ENCODE results near the gene QRICH2.

Gene QRICH2

GRCh38 chr17:76333673-76334505 is 25.8 kb upstream of the QRICH2 start:
- H3K23ac ChIP-seq (ENCODE audit: low read length) = no peak overlapping the region
- H4K91ac ChIP-seq (ENCODE audit: low read depth, low read length) = no peak overlapping the region
- no peak overlapping the region for H3K27ac ChIP-seq (ENCODE audit: low read depth, low read length)
- no peak overlapping the region for H3K4me3 ChIP-seq (ENCODE audit: low read depth, low read length)
- H3K79me2 ChIP-seq (ENCODE audit: control insufficient read depth, insufficient read depth, low read length, poor library complexity) = no peaks in the 10 kb centered on the region
- no peak overlapping the region for H4K12ac ChIP-seq (ENCODE audit: low read depth, low read length)
- H3K79me1 ChIP-seq (ENCODE audit: low read length) = no peaks in the 10 kb centered on the region
- DNase-seq = no peak
- H2BK120ac ChIP-seq (ENCODE audit: insufficient read depth, low read length, poor library complexity) = no peak overlapping the region
- H3K27me3 ChIP-seq (ENCODE audit: insufficient read depth, low read length) = no peaks in the 10 kb centered on the region
- no peak overlapping the region for H3K4me2 ChIP-seq (ENCODE audit: low read length)
- no peak overlapping the region for H4K8ac ChIP-seq (ENCODE audit: low read depth, low read length)
- H3K36me3 ChIP-seq (ENCODE audit: control insufficient read depth in 1 of 2, insufficient read depth in 2 of 2, low read length in 2 of 2) = peaks cover 10 to 11% of the 10 kb centered on the region in 2 experiments
- peaks cover 2% of the 10 kb centered on the region for H3K9me3 ChIP-seq (ENCODE audit: insufficient read depth, low read depth, low read length)
- H3K9ac ChIP-seq (ENCODE audit: low read length) = no peak overlapping the region
- H2BK12ac ChIP-seq (ENCODE audit: low read length) = no peak overlapping the region
- no CpG with 5 or more reads among the region's 11 CpGs for WGBS (ENCODE audit: extremely low coverage, insufficient coverage, insufficient read length)
- H2BK5ac ChIP-seq (ENCODE audit: low read depth, low read length, poor library complexity) = no peak overlapping the region
- peaks cover 0 to 2% of the 10 kb centered on the region in 2 experiments for H3K4me1 ChIP-seq (ENCODE audit: control insufficient read depth in 1 of 2, insufficient read depth in 2 of 2, low read length in 2 of 2)
- no peak overlapping the region for H3K18ac ChIP-seq (ENCODE audit: low read length)
- H3K14ac ChIP-seq (ENCODE audit: low read length) = no peak overlapping the region
- no peak overlapping the region for H2AK5ac ChIP-seq (ENCODE audit: low read length)
- H2AFZ ChIP-seq (ENCODE audit: insufficient read depth, low read length, poor library complexity) = no peak overlapping the region
- H3K4ac ChIP-seq (ENCODE audit: low read depth, low read length) = no peak overlapping the region

DNA sequence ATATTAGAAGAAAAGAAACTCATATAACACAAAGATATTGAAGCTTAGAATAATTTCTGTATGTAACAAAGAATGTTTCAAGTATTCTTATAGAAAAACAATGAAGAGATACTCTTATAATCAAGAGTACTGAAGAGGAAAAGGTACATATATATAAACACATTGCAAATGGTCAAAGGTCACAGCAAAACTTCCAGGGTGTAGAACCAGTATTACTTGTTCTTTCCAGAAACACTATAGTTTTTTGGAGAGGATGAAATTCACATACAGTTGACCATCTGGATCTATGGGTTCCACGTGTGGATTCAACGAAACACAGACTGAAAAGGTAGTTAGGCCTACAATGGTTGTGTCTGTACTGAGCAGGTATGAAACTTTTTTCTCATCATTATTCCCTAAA is 23.0 kb upstream of the QRICH2 start:
- no peaks in the 10 kb centered on the region for H3K79me2 ChIP-seq (ENCODE audit: control insufficient read depth, insufficient read depth, low read length, poor library complexity)
- DNase-seq = peak in 1 of 2 donors; percentile 81
- no peak overlapping the region for H3K14ac ChIP-seq (ENCODE audit: low read length)
- no peak overlapping the region for H2BK12ac ChIP-seq (ENCODE audit: low read length)
- H2BK120ac ChIP-seq (ENCODE audit: insufficient read depth, low read length, poor library complexity) = no peak overlapping the region
- no peak overlapping the region for H3K27ac ChIP-seq (ENCODE audit: low read depth, low read length)
- H2BK5ac ChIP-seq (ENCODE audit: low read depth, low read length, poor library complexity) = no peak overlapping the region
- no peak overlapping the region for H3K4me3 ChIP-seq (ENCODE audit: low read depth, low read length)
- H3K4me2 ChIP-seq (ENCODE audit: low read length) = no peak overlapping the region
- H2AK5ac ChIP-seq (ENCODE audit: low read length) = no peak overlapping the region
- H4K12ac ChIP-seq (ENCODE audit: low read depth, low read length) = no peak overlapping the region
- H4K8ac ChIP-seq (ENCODE audit: low read depth, low read length) = no peak overlapping the region
- peaks cover 0 to 2% of the 10 kb centered on the region in 2 experiments for H3K4me1 ChIP-seq (ENCODE audit: control insufficient read depth in 1 of 2, insufficient read depth in 2 of 2, low read length in 2 of 2)
- H2AFZ ChIP-seq (ENCODE audit: insufficient read depth, low read length, poor library complexity) = no peak overlapping the region
- H3K27me3 ChIP-seq (ENCODE audit: insufficient read depth, low read length) = no peaks in the 10 kb centered on the region
- H3K23ac ChIP-seq (ENCODE audit: low read length) = no peak overlapping the region
- H3K9ac ChIP-seq (ENCODE audit: low read length) = no peak overlapping the region
- no peaks in the 10 kb centered on the region for H3K9me3 ChIP-seq (ENCODE audit: insufficient read depth, low read depth, low read length)
- H3K79me1 ChIP-seq (ENCODE audit: low read length) = no peaks in the 10 kb centered on the region
- H3K18ac ChIP-seq (ENCODE audit: low read length) = no peak overlapping the region
- WGBS (ENCODE audit: extremely low coverage, insufficient coverage, insufficient read length) = no CpG with 5 or more reads among the region's 2 CpGs
- peaks cover 18 to 19% of the 10 kb centered on the region in 2 experiments for H3K36me3 ChIP-seq (ENCODE audit: control insufficient read depth in 1 of 2, insufficient read depth in 2 of 2, low read length in 2 of 2)
- H3K4ac ChIP-seq (ENCODE audit: low read depth, low read length) = no peak overlapping the region
- no peak overlapping the region for H4K91ac ChIP-seq (ENCODE audit: low read depth, low read length)

DNA sequence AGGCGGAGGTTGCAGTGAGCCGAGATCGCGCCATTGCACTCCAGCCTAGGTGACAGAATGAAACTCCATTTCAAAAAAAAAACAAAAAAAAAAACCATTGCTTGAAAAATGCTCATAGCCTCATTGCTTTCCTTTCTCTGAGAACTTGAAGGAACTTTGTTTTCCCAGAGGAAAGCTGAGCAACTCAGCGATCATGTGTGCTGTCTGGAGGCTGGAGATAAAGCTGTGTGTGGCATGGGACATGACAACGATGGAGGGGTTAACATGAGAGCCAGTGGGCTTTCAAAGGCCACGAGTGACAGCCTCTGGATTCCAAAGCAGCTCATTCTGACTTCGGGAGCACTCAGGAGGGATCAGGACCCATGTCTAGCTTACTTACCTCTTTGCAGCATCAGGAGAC is 21.6 kb upstream of the QRICH2 start:
- H3K79me2 ChIP-seq (ENCODE audit: control insufficient read depth, insufficient read depth, low read length, poor library complexity) = no peaks in the 10 kb centered on the region
- no peaks in the 10 kb centered on the region for H3K4me1 ChIP-seq (ENCODE audit: control insufficient read depth in 1 of 2, insufficient read depth in 2 of 2, low read length in 2 of 2)

DNA sequence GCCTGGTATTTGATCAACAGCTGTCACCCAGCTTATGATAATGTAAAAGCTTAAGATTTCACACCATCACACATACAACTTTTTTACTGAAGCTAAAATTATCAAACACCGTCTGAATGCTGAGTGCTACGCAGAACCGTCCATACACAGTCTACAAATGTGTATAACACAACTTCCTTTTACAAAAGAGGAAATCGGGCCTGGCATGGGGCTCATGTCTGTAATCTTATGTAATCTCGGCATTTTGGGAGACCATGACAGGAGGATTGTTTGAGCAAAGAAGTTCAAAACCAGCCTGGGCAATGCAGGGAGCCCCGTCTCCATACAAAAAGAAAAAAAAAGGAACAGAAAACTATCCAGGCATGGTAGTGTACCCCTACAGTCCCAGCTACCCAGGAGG is 19.6 kb upstream of the QRICH2 start:
- H4K91ac ChIP-seq (ENCODE audit: low read depth, low read length) = no peak overlapping the region
- H3K79me2 ChIP-seq (ENCODE audit: control insufficient read depth, insufficient read depth, low read length, poor library complexity) = no peaks in the 10 kb centered on the region
- no peak overlapping the region for H2AFZ ChIP-seq (ENCODE audit: insufficient read depth, low read length, poor library complexity)
- H3K27ac ChIP-seq (ENCODE audit: low read depth, low read length) = no peak overlapping the region
- no peaks in the 10 kb centered on the region for H3K79me1 ChIP-seq (ENCODE audit: low read length)
- H2BK12ac ChIP-seq (ENCODE audit: low read length) = no peak overlapping the region
- WGBS (ENCODE audit: extremely low coverage, insufficient coverage, insufficient read length) = no CpG with 5 or more reads among the region's 6 CpGs
- no peak overlapping the region for H3K4ac ChIP-seq (ENCODE audit: low read depth, low read length)
- H3K9me3 ChIP-seq (ENCODE audit: insufficient read depth, low read depth, low read length) = no peaks in the 10 kb centered on the region
- no peak overlapping the region for H3K14ac ChIP-seq (ENCODE audit: low read length)
- peaks cover 23 to 24% of the 10 kb centered on the region in 2 experiments for H3K36me3 ChIP-seq (ENCODE audit: control insufficient read depth in 1 of 2, insufficient read depth in 2 of 2, low read length in 2 of 2)
- no peak overlapping the region for H2AK5ac ChIP-seq (ENCODE audit: low read length)
- no peaks in the 10 kb centered on the region for H3K27me3 ChIP-seq (ENCODE audit: insufficient read depth, low read length)
- H2BK120ac ChIP-seq (ENCODE audit: insufficient read depth, low read length, poor library complexity) = no peak overlapping the region
- no peak overlapping the region for H2BK5ac ChIP-seq (ENCODE audit: low read depth, low read length, poor library complexity)
- no peak overlapping the region for H3K23ac ChIP-seq (ENCODE audit: low read length)
- H4K12ac ChIP-seq (ENCODE audit: low read depth, low read length) = no peak overlapping the region
- no peaks in the 10 kb centered on the region for H3K4me1 ChIP-seq (ENCODE audit: control insufficient read depth in 1 of 2, insufficient read depth in 2 of 2, low read length in 2 of 2)
- no peak overlapping the region for H3K9ac ChIP-seq (ENCODE audit: low read length)
- no peak overlapping the region for H4K8ac ChIP-seq (ENCODE audit: low read depth, low read length)
- no peak overlapping the region for H3K18ac ChIP-seq (ENCODE audit: low read length)
- no peak overlapping the region for H3K4me2 ChIP-seq (ENCODE audit: low read length)
- peak in 1 of 2 donors; percentile 23 for DNase-seq
- no peak overlapping the region for H3K4me3 ChIP-seq (ENCODE audit: low read depth, low read length)

More for the DNA sequence above, 21.6 kb upstream of the QRICH2 start:
- H2AFZ ChIP-seq (ENCODE audit: insufficient read depth, low read length, poor library complexity) = no peak overlapping the region
- peak overlapping the region; percentile 17 for H2BK120ac ChIP-seq (ENCODE audit: insufficient read depth, low read length, poor library complexity)
- H3K27ac ChIP-seq (ENCODE audit: low read depth, low read length) = no peak overlapping the region
- H3K9me3 ChIP-seq (ENCODE audit: insufficient read depth, low read depth, low read length) = no peaks in the 10 kb centered on the region
- H3K18ac ChIP-seq (ENCODE audit: low read length) = no peak overlapping the region
- no peak overlapping the region for H3K4me2 ChIP-seq (ENCODE audit: low read length)
- H4K12ac ChIP-seq (ENCODE audit: low read depth, low read length) = no peak overlapping the region
- no peak overlapping the region for H3K23ac ChIP-seq (ENCODE audit: low read length)
- H3K4ac ChIP-seq (ENCODE audit: low read depth, low read length) = no peak overlapping the region
- H3K79me1 ChIP-seq (ENCODE audit: low read length) = no peaks in the 10 kb centered on the region
- H3K36me3 ChIP-seq (ENCODE audit: control insufficient read depth in 1 of 2, insufficient read depth in 2 of 2, low read length in 2 of 2) = peaks cover 17 to 18% of the 10 kb centered on the region in 2 experiments
- H2BK12ac ChIP-seq (ENCODE audit: low read length) = no peak overlapping the region
- no peak overlapping the region for H4K91ac ChIP-seq (ENCODE audit: low read depth, low read length)
- no peak for DNase-seq
- no peaks in the 10 kb centered on the region for H3K27me3 ChIP-seq (ENCODE audit: insufficient read depth, low read length)
- H2BK5ac ChIP-seq (ENCODE audit: low read depth, low read length, poor library complexity) = no peak overlapping the region
- no peak overlapping the region for H3K4me3 ChIP-seq (ENCODE audit: low read depth, low read length)
- no peak overlapping the region for H3K14ac ChIP-seq (ENCODE audit: low read length)
- H2AK5ac ChIP-seq (ENCODE audit: low read length) = no peak overlapping the region
- H3K9ac ChIP-seq (ENCODE audit: low read length) = no peak overlapping the region
- no CpG with 5 or more reads among the region's 8 CpGs for WGBS (ENCODE audit: extremely low coverage, insufficient coverage, insufficient read length)
- H4K8ac ChIP-seq (ENCODE audit: low read depth, low read length) = no peak overlapping the region

Measured in trophoblast cell (in vitro differentiated cells and primary cell).